Activated CD8-positive, alpha-beta T cell treated with anti-CD3 and anti-CD28 coated beads, Interleukin-2, amount 10 ng/mL, durations not matched to agents 7 days and 5 days (primary cell): ENCODE results near the gene GDNF. TPM values are rescaled to one million over a fixed set of nuclear protein-coding genes. Genes with fewer than 3 reads are reported as not detected.

Experiments used
- ATAC-seq: fragments of 150-1000 bp; cut with Tn5 transposase; one replicate; pipeline ENCODE4 v1.10.0; 2021; ENCODE audit warnings: moderate library complexity
- CTCF ChIA-PET: fragments of 350-600 bp; sonication (Branson Sonifier 250); formaldehyde crosslinking; loops from one replicate; lab custom pipeline; 2021; ENCODE audit warnings: antibody characterized with exemption; lab: Charles Lee
- POLR2A ChIA-PET: fragments of 350-600 bp; sonication (Branson Sonifier 250); formaldehyde crosslinking; loops from one replicate; lab custom pipeline; 2021; ENCODE audit warnings: antibody characterized with exemption; lab: Charles Lee
- DNase-seq: peaks from one replicate; pipeline ENCODE4 v3.0.0-alpha.2; 2020
- H3K27ac Mint-ChIP-seq: one replicate; pipeline ENCODE4 v1.8.0; 2021; ENCODE audit warnings: mild to moderate bottlenecking, mixed read lengths
- H3K27me3 Mint-ChIP-seq: one replicate; pipeline ENCODE4 v1.8.0; 2021; ENCODE audit warnings: low read depth, mixed read lengths
- H3K36me3 Mint-ChIP-seq: one replicate; pipeline ENCODE4 v1.8.0; 2021; ENCODE audit warnings: low read depth, mixed read lengths
- H3K4me1 Mint-ChIP-seq: one replicate; pipeline ENCODE4 v1.8.0; 2021; ENCODE audit warnings: low read depth, mixed read lengths
- H3K4me3 Mint-ChIP-seq: one replicate; pipeline ENCODE4 v1.8.0; 2021; ENCODE audit warnings: mild to moderate bottlenecking, mixed read lengths
- H3K9me3 Mint-ChIP-seq: one replicate; pipeline ENCODE4 v1.8.0; 2022; ENCODE audit warnings: mixed read lengths; ENCODE audit not compliant: insufficient read depth
- total RNA-seq, 2 experiments: library from RNA; stranded (reverse); gene quantifications; one replicate each; pipeline ENCODE4 v1.2.3, GENCODE V29; 2021

The GDNF gene
- total RNA-seq, 2 experiments from 2014 or later, result not detected

DNA sequence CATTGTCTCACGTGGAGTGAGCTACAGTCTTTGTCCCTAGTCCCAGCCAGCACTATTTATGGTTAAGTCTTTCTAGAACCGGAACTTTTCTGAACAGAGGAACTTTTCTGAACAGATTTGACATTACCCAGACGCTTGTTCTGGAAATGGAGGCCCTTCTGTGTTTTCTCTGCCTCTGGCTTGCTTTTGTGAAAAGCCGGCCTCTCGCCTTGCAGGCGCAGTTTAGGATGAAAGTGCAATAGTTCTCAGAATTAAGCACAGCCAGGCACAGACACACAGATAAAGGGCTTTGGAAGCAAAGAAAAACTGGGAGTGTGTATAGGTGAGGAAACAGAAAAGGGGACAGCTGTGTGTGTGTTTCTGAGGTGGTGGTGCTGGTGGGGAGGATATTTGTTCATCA lies 5.9 kb downstream of the GDNF start:
- Mint-ChIP-seq H3K4me3 (no peak overlapping the region), H3K9me3 (no peaks in the 10 kb centered on the region), H3K27me3 (peaks cover 78% of the 10 kb centered on the region), H3K4me1 (peaks cover 26% of the 10 kb centered on the region), H3K36me3 (peaks cover 2% of the 10 kb centered on the region), H3K27ac (no peak overlapping the region)
- ATAC-seq (no peak), DNase-seq (no peak)
- POLR2A ChIA-PET, result no interaction called here
- CTCF ChIA-PET, result interaction anchor here (2.3 kb wide), 1 partner anchor 359 kb away, joined by 8 read pairs; no protein-coding TSS in a partner anchor

DNA sequence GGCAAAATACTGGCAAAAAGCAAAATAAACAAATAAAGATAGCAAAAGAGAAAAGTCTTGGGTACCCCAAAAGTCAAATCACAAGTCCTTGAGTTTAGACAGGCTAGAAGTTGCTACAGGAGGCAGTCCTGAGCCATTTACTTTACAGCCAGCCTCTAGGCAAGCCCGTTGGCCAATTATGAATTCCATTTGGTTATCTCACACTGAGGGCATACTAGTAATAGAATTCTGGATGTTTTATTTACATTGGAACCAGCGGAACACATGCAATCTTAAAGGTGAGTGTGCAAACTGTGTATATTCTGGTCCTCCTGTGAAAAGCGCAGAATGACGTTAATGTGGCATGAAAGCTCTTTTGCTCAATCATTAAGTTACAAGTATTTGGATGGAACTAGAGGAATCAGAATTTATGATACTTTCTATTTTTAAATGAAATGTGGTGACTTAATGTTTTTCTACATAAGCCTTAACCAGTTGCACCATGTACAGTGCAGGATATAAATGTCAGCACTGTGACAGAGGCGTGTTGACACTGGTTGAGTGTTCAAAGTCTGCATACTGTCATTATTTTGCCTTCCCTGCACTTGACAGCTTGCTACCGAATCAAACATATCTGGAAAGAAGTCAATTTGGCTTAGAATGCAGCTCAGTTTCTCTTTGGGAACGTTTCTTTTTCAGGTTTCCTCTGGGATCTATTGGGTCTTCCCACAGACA lies 7.9 kb downstream of the GDNF start:
- no peak overlapping the region for H3K4me3 Mint-ChIP-seq
- no peak for ATAC-seq
- H3K27ac Mint-ChIP-seq, result no peak overlapping the region
- H3K36me3 Mint-ChIP-seq, result no peaks in the 10 kb centered on the region
- H3K27me3 Mint-ChIP-seq, result peaks cover 60% of the 10 kb centered on the region
- no peak for DNase-seq
- H3K4me1 Mint-ChIP-seq, result peaks cover 6% of the 10 kb centered on the region
- ChIA-PET POLR2A (no interaction called here), CTCF (no interaction called here)
- H3K9me3 Mint-ChIP-seq, result no peaks in the 10 kb centered on the region

- ChIA-PET CTCF (interaction anchor here (1.2 kb wide), 1 partner anchor 417 kb away, joined by 4 read pairs; no protein-coding TSS in a partner anchor), POLR2A (no interaction called here)
- Mint-ChIP-seq H3K36me3 (no peaks in the 10 kb centered on the region), H3K9me3 (no peaks in the 10 kb centered on the region), H3K27me3 (peaks cover 46% of the 10 kb centered on the region), H3K4me1 (peaks cover 3% of the 10 kb centered on the region), H3K4me3 (no peak overlapping the region), H3K27ac (no peak overlapping the region)
- ATAC-seq (no peak), DNase-seq (no peak)
Observed at GRCh38 chr5:37830348-37830747, 9.5 kb downstream of the GDNF start.

- ChIA-PET POLR2A (no interaction called here), CTCF (no interaction called here)
- Mint-ChIP-seq H3K9me3 (no peaks in the 10 kb centered on the region), H3K27me3 (peaks cover 17% of the 10 kb centered on the region), H3K36me3 (no peaks in the 10 kb centered on the region), H3K4me3 (no peak overlapping the region), H3K27ac (no peak overlapping the region), H3K4me1 (no peaks in the 10 kb centered on the region)
- DNase-seq, result no peak
- ATAC-seq, result no peak
Observed at GRCh38 chr5:37825334-37825915, 14.4 kb downstream of the GDNF start.

GRCh38 chr5:37823433-37824152 lies 16.2 kb downstream of the GDNF start:
- ATAC-seq (no peak), DNase-seq (no peak)
- Mint-ChIP-seq H3K4me3 (no peak overlapping the region), H3K36me3 (no peaks in the 10 kb centered on the region), H3K4me1 (no peaks in the 10 kb centered on the region), H3K27ac (no peak overlapping the region), H3K27me3 (peaks cover 12% of the 10 kb centered on the region), H3K9me3 (no peaks in the 10 kb centered on the region)
- CTCF ChIA-PET, result no interaction called here
- POLR2A ChIA-PET, result no interaction called here

DNA sequence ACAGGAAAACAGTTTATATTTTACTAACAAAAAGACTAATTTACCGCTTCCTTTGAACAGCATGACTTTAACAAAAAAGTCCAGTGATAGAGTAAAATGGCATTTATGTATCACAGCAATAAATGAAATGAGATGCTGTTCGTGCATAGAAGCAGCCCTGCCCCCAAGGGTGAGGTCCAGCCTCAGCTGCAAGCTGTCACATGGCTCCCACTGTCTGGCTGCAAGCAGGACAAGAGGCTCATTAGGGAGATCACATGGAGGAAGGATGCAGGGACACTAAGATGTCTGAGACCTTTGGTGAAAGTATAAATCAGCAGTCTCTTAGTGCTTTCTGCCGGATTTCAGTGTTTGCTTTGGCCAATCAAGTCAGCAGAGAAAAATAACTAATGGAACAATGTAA lies 23.0 kb downstream of the GDNF start:
- Mint-ChIP-seq H3K4me1 (no peaks in the 10 kb centered on the region), H3K36me3 (no peaks in the 10 kb centered on the region), H3K27ac (no peak overlapping the region), H3K27me3 (no peaks in the 10 kb centered on the region), H3K4me3 (no peak overlapping the region), H3K9me3 (no peaks in the 10 kb centered on the region)
- no peak for DNase-seq
- ChIA-PET POLR2A (no interaction called here), CTCF (no interaction called here)
- no peak for ATAC-seq

DNA sequence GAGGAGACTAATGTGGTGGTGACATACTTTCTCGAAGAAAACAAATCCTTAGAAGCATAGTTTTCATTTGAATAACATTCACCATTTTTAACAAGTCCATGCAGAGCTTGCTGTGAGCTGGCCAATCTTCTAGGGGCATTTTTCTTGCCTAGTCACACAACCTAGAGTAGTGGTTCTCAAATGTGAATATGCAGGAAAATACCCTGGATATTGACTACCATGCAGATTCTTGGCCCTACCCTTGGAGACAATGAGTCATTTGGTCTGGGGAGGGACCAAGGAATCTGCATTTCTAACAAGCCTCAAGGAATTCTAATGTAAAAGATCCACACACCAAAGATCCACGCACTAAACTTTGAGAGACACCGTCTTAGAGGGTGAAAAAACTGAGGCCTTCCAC lies 23.5 kb downstream of the GDNF start:
- H3K4me1 Mint-ChIP-seq, result no peaks in the 10 kb centered on the region
- DNase-seq, result no peak
- no peaks in the 10 kb centered on the region for H3K36me3 Mint-ChIP-seq
- POLR2A ChIA-PET, result no interaction called here
- H3K27me3 Mint-ChIP-seq, result no peaks in the 10 kb centered on the region
- CTCF ChIA-PET, result no interaction called here
- ATAC-seq, result no peak
- no peak overlapping the region for H3K4me3 Mint-ChIP-seq
- no peak overlapping the region for H3K27ac Mint-ChIP-seq
- no peaks in the 10 kb centered on the region for H3K9me3 Mint-ChIP-seq

GRCh38 chr5:37815913-37816312 lies 23.9 kb downstream of the GDNF start:
- POLR2A ChIA-PET, result no interaction called here
- H3K36me3 Mint-ChIP-seq, result no peaks in the 10 kb centered on the region
- H3K9me3 Mint-ChIP-seq, result no peaks in the 10 kb centered on the region
- H3K4me1 Mint-ChIP-seq, result no peaks in the 10 kb centered on the region
- H3K27me3 Mint-ChIP-seq, result no peaks in the 10 kb centered on the region
- no peak overlapping the region for H3K27ac Mint-ChIP-seq
- CTCF ChIA-PET, result no interaction called here
- H3K4me3 Mint-ChIP-seq, result no peak overlapping the region
- DNase-seq (no peak), ATAC-seq (no peak)

DNA sequence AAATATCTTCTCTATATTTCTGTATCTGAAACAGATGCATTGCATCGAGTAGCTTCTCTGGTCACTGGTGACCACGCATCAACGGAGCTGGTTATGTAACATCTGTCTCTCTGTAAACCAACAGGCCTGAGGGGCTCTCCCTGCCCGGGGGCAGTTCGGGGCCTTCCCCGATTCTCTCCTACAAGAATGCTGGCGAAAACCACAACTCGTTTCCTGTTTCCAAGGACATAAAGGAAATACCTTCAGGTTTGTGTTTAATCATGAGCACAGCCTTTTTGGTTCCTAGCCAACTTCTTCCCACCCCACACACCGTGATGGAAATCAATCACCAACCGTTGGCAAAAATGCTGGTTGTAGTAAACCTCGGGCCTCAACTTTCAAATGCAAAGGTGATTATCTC lies 25.1 kb downstream of the GDNF start:
- Mint-ChIP-seq H3K4me3 (no peak overlapping the region), H3K4me1 (no peaks in the 10 kb centered on the region), H3K9me3 (no peaks in the 10 kb centered on the region), H3K27me3 (no peaks in the 10 kb centered on the region), H3K36me3 (no peaks in the 10 kb centered on the region), H3K27ac (no peak overlapping the region)
- no peak for DNase-seq
- ChIA-PET POLR2A (no interaction called here), CTCF (no interaction called here)
- no peak for ATAC-seq

DNA sequence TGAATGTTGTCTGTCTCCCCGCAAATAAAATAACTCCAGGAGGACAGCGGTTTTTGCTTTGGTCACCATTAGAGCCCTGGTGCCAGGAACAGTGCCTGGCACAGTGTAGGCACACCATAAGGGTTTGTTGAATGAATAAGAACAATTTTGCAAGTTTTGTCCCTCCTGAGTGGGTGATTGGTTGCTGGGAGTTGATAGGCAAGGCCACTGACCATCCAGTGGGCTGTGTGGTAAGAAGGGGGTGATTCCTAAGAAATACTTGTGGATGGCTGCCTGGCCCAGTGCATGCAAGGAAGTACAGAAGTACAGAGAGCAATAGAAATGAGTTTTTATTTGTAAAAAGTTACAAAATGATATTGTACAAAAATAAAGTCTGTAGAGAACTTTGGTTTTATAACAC lies 27.5 kb downstream of the GDNF start:
- no peak for ATAC-seq
- H3K4me3 Mint-ChIP-seq, result no peak overlapping the region
- no peak for DNase-seq
- H3K9me3 Mint-ChIP-seq, result no peaks in the 10 kb centered on the region
- ChIA-PET POLR2A (no interaction called here), CTCF (no interaction called here)
- H3K27ac Mint-ChIP-seq, result no peak overlapping the region
- no peaks in the 10 kb centered on the region for H3K27me3 Mint-ChIP-seq
- no peaks in the 10 kb centered on the region for H3K36me3 Mint-ChIP-seq
- no peaks in the 10 kb centered on the region for H3K4me1 Mint-ChIP-seq

GRCh38 chr5:37811866-37812265 lies 28.0 kb downstream of the GDNF start:
- CTCF ChIA-PET, result no interaction called here
- no peak overlapping the region for H3K27ac Mint-ChIP-seq
- POLR2A ChIA-PET, result no interaction called here

DNA sequence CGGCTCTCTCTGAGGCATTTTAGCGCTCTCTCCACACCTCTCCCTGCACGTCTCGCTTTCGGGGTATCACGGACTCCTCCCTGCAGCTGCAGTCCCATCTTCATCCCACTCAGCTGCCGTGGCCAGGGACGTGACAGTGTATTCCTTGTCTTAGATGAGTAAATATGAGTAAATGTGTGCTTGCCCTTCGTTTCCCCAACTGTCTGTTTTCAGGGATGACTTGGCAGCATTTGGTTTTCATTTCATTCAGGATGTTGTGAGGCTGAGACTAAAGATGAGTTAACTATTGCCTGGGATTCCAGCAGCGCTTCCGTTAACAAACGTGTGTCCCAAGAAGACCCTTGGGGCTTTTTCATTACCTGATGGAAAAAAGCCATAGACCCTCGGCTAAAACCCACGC lies 29.5 kb downstream of the GDNF start:
- Mint-ChIP-seq H3K27me3 (no peaks in the 10 kb centered on the region), H3K36me3 (no peaks in the 10 kb centered on the region), H3K4me3 (no peak overlapping the region), H3K27ac (no peak overlapping the region), H3K9me3 (no peaks in the 10 kb centered on the region), H3K4me1 (no peaks in the 10 kb centered on the region)
- DNase-seq (no peak), ATAC-seq (no peak)
- POLR2A ChIA-PET, result no interaction called here
- CTCF ChIA-PET, result no interaction called here

More at GRCh38 chr5:37811866-37812265, 28.0 kb downstream of the GDNF start:
- H3K9me3 Mint-ChIP-seq, result no peaks in the 10 kb centered on the region
- H3K27me3 Mint-ChIP-seq, result no peaks in the 10 kb centered on the region
- no peak for ATAC-seq
- H3K4me1 Mint-ChIP-seq, result no peaks in the 10 kb centered on the region
- no peak overlapping the region for H3K4me3 Mint-ChIP-seq
- no peaks in the 10 kb centered on the region for H3K36me3 Mint-ChIP-seq
- no peak for DNase-seq
